ENCODE data around the gene RAD51B.

Gene RAD51B

DNA sequence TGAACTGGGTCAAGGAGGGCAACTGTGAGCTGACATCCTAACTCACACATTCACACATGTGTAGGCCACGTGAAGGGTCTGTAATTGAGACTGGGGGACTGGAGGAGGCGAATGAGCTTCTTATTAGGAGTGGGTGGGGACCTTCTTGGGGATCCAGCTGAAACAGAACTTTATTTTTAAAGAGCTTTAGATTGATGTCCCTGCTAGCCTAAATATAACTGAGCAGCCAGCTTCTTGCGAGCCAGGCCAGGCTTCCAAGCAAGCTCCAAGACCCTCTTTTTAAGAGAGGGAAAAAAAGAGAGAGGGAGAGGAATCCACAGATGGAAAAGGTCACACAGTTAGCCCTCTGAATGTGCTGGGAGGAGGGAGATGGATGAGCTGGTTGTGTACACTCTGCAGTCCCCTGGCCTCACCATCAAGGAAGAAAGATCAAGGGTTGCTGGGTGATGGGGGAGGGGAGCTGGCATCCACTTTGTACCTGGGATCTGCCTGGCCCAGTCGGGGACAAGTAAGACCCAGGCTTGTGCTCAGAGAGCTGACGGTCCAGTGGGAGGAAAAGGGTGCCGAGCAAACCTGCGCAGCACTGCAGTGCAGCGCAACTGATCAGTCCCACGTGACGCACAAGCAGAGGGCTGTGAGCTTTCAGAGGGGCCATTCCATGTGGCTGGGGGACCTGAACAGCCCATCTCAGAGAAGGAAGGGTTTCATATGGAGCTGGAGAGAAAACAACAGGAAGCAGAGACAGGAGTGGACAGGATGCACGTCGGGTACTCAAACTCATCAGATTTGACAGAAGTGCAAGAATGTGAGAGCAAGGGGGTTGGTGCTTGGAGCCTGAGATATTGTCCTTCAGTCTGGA is 818.8 kb downstream of the RAD51B start:
- no peak for DNase-seq

DNA sequence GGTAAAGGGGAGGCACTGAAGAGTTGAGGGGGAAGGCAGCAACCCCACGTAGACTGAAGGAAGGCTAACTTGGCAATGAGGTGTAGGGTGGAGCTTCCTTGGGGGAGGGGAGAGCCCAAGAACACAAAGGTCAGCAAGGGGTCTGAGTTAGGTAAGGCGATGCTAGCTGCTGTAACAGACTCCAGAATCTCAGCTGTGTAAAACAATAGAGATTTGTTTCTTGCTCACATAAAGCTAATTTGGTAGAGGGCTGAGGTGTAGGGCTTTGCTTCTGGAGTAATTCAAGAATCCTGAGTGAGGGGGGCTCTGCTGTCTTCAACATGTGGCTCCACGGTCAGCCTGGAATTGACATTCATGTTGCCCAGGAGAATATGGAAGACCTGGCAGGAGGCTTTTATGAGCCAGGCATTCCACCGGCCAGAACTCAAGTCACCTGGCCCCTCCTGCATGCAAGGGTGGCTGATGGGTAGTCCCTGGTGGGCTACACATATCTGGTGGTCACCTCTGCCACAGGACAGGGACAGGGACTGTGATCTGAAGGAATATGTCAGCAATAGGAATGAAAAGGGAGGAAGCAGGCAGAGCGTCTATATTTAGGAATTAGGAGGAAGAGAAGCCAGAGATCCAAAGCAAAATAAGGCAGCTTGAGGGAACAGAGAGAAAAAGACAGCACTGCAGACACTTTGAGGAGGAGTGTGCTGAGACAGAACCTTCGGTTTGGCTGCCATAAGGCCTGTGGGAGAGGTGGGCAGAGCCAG is 819.6 kb downstream of the RAD51B start:
- no peak for DNase-seq

DNA sequence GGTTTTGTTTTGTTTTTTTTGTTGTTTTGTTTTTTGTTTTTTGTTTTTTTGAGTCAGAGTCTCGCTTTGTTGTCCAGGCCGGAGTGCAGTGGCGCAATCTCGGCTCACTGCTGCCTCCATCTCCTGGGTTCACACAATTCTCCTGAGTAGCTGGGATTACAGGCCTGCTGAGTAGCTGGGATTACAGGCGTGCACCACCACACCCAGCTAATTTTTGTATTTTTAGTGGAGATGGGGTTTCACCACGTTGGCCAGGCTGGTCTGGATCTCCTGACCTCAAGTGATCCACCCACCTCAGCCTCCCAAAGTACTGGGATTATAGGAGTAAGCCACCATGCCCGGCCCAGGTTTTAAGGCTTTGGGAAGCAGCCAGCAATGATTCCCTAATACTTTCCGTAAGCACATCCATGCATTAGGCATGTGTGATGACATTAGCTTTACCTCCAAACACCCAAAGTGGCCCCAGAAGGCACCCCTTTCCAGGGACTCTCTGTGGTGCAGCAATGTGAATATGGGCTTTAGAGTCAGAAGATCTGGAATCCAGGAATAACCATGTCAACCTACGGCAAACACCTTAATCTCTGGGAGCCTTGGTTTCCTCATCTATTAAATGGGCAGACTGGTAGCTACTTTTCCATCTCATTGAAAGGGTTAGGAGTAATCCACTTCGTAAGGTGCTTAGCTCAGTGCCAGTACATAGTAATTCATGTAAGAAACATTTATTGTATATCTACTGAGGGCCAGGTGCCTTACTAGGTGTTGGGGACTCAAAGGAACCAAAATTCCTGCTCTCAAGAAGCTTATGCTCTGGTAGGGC is 820.4 kb downstream of the RAD51B start:
- DNase-seq = no peak

DNA sequence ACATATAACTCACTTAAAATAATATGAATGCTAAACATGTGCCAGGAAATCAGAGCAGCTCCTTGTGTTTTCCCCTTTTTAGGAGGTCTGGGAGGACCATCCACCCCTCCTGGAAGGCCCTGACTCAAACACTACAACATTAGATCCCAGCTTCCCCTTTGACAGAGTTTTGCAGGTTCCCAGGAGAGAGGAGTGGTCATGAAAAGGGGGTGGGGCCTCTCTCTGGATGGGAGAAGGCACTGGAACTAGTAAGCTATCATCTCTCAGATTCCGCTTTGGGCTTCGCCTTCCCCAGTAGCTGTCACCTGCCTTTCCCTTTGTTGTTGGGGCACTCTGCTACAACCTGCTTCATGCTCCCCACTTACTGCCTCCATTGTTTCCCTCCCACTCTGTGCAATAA is 824.1 kb downstream of the RAD51B start:
- no peak for DNase-seq

DNA sequence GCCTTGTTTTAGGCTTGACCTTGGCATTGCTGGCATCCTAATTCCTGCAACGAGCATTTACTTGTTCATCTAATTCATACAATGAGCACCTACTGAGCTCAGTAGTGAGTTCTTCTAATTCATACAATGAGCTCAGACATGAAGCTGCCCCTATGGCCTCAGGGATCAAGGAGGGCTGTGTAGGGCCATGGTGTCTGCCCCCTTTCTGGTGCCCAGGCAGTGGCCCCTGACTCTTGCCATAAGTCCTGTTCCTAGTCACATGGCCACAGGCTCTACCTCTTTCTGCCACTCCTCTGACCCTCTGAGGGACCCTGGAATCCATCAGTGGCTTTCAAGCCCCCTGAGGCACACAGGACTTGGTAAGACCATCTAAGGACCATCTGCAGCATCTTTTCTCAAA is 824.5 kb downstream of the RAD51B start:
- DNase-seq = no peak

DNA sequence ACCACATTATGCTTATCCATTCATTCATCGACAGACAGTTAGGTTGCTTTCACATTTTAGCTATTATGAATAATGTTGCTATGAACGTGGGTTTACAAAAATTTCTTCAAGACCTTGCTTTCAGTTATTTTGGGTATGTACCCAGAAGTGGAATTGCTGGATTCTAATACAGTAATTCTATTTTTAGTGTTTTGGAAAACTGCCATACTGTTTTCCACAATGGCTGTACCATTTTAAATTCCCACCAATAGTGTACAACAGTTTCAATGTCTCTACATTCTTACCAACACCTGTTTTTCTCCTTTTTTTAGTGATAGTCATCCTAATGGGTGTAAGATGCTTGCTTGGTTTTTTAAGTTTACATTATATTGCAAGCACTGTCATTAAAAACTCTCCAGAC is 825.8 kb downstream of the RAD51B start:
- no peak for DNase-seq

DNA sequence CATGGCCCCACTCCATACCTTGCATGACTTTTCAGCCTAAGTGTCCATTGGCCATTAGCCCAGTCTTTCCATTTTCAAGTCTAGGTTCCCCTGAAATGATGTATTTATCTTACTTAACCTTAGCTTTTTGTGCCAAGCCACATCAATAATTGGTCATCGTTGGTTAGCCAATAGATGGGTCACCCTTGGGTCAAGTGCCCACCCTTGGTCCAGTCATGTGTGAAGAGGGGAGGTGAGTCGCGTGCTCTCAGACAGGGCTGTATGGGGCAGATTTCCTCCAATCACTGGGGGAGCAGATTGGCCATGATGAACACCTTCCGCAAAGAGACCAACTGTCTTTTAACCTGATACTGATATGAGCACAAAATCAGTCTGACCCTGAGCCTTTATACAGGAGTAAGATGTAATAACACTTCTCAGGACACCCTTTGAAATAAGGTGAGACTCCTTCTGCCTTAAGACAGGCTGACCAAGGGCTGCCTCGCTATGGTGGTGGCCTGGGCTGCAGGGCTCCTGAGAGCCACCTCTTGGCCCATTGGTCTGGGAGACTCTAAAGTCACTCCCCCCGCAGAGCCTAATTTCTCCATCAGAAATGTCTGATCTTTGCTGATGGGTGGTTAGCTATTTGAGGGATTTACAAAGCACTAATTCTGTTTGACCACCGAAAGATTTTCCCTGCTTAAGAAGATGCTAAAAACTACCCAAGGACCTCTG is 830.1 kb downstream of the RAD51B start:
- no peak for DNase-seq

DNA sequence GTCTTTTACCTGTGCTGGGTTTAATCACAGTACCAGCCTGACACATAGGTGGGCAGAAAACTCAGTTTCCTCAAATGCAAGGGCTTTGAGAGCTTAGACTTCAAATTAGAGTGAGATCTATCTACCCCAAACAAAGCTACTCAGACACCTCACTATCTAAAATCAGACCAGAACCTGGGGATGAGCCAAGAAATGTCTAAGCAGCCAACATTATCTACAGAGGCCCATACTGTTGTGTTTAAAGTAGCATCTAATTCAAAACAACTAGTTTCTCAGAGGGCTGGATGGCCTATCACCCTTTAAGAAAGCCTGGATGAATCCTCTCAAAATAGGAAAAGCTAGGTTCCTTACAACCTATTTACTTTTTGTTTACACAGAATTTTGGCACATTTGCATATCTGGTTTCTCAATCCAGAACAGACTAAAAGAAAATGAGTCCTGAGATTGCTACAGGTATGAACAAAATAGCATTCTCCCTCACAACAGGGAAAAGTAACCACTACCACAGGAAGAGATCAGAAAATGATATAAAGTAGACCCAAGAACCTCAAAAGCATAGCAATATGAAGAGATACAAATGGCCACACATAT is 830.9 kb downstream of the RAD51B start:
- DNase-seq = no peak

DNA sequence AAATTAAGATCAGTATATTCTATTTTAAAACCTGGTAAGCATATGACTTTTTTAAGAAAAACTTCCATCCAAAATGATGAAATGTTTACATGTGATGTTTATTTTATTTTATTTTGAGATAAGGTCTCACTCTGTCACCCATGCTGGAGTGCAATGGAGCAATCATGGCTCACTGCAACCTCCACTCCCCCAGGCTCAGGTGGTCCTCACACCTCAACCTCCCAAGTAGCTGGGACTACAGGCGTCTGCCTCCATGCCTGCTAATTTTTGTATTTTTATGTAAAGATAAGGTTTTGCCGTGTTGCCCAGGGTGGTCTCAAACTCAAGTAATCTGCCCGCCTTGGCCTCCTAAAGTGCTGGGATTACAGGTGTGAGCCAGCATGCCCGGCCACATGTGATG is 831.5 kb downstream of the RAD51B start:
- no peak for DNase-seq

DNA sequence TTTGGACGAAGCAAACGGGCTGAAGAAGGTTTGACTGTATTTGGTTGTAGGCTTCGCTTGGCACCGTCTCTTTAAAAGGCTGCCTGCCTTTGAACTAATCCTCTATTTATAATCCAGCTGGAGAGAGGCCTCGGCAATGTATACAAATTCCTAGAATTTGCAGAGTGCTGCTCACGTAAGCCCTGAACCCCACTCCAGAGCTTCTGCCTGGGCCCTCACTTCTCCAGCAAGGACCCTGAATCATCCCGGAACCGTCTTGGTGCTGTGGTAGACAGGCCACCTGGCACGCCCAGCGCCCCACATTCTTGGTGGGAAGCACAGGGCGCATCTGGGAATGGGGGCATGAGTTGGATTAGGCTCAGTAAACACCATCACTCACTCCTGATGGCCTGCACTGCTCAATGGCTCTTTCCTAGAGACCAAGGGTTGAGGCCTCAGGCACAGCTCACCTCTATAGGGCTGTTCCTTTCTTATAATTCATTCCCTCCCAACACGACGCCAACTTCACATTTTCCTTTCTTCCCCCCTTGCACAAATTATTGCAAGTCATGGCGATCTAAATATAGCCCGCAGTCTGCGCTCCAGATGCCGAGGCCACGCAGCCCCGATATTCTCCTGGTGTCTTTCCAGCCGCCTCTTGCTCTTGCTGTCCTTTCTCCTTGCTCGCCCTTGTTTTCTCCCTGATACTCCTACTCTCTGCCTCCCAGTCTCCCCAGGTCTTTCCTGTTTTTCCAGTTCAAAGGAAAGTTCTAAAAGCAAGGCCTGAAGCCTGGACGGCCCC is 832.3 kb downstream of the RAD51B start:
- no peak for DNase-seq

DNA sequence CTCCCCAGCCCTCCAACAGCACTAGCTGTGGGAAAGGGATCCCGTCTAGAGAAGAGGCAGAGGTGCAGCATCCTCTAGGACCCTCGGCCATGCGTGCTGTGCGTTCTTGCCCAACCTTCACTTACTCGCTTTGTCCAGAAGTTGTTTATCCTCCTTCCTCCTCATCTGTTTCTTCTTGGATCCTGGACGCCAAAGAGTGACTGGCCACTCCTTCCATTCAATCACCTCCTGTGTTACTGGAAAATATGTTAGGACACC is 832.8 kb downstream of the RAD51B start:
- no peak for DNase-seq

DNA sequence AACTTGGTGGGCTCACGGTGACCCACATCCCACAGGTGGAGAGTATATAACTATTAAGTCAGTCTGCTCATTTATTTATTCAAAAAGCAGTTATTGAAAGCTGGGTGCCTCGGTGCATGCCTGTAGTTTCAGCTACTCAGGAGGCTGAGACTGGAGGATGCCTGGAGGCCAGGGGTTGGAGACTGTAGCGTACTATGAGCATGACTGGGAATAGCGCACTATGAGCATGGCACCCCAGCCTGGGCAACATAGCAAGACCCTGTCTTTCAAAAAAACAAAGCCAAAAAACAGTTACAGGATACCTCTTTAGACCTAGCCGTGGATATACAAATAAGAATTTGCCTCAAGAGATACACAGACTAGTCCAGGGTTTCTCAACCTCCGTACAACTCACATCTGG is 833.5 kb downstream of the RAD51B start:
- DNase-seq = no peak

DNA sequence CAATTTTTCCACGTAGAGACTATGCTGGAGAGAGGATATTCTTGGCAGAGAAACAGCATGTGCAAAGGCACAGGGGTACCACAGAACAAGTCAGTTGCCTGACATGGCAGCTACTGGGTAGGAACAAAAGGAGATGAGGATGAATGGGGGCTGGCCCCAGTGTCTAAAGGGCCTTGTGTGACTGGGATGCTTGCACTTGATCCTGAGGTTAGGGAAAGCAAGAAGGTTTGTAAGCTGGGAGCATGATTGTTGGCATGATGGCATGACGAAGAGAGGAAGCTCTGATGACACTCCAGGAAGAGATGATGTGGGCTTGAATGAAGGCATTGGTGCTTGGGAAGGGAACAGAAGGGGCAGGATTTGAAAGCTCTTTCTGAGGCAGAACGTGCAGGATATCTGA is 834.2 kb downstream of the RAD51B start:
- no peak for DNase-seq

DNA sequence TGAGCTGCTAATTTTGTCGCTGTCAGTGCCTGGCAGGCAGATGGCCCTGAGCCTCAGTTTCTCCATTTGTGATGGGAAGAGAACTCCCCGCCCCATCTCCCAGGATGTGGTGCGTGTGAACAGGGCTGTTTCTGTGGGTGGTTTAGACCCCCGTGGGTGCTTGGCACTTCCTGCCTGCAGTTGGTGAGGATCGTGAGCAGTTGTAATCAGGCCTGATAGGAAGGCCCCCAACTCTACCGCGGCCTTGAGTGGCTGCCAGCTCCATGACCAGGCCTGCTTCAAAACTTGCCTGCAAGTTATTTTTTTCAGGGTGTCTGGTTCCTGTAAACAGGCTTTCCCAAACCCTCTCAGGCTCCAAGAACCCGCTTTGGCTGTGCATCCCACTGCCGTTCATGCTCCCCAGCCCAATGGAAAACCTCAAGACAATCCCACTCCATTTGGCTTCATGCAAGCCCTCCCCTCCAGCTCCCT is 834.9 kb downstream of the RAD51B start:
- DNase-seq = no peak

DNA sequence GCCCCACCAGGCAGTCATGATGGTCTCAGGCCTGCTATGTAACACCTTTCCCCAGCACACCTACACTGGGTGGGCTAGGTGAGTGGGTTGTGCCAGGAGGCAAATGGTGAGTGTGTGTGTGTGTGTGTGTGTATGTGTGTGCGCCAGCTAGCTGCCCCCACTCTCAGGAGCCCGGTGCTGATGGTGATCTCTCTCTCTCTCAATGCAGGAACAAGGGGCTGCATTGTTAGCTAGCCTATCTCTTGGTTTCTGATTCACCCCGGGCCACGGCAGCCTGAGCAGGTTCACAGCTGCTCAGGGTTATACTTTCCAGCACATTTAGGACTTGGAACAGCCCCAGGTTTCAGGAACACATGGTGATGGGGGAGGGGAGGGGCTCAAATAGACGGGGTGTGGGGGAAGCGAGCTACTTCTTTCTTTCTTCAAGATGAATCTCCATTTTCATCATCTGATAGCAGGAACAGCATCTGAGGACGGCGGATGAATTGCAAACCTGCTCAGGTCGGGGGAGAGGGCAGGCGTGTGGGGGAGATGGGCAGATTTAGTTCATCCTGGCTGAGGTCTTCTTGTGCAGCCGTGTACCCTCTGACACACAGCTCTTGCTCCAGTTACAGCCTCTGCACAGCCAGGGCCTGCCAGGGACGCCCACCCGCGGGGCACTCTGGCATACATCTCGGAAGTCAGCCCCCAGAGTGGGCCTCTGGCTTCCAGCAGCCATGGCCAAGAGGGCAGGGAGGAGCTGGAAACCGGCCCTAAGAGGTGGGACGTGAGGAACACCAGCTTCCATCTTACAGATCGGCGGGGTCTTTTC is 835.6 kb downstream of the RAD51B start:
- DNase-seq = peak in 13 of 56 donors; percentile 15 to 52 (median 24)

DNA sequence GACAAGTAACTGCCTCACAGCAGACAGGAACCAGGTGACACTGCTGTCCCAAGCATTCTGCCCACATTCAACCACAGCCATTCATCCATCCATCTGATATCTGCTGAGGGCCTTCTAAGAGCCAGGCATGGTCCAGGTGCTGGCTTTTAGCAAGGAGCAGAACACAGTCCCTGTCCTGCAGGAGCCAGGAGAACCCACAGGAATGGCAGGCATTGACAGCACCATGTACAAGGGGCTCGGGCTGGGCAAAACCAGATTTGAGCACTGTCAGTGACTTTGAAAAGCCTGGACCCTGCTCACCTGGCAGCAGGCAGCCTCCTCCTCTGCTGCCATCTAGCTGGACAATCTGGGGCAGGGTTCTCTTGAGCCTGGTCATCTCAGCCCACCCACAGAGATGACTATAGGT is 836.3 kb downstream of the RAD51B start:
- DNase-seq = peak in 1 of 56 donors; percentile 25

DNA sequence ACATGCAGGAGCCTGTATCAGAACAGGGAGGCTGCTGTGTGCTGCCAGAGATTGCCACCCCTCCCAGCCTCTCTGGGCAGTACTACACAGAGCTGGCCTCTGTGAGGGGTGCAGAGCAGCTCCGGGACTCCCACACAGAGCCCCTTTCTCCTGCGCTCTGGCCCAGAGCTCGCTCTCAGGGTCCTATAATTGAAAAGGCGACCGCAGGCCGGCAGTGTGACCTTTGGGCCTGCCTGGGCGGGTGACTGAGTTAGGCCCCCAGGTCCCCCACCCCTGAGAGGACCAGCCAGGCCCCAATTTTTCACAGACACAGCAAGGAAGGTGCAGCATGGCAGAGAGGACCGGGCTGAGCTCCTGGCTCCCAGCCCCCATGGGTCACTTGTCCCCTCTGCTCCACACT is 836.9 kb downstream of the RAD51B start:
- no peak for DNase-seq

DNA sequence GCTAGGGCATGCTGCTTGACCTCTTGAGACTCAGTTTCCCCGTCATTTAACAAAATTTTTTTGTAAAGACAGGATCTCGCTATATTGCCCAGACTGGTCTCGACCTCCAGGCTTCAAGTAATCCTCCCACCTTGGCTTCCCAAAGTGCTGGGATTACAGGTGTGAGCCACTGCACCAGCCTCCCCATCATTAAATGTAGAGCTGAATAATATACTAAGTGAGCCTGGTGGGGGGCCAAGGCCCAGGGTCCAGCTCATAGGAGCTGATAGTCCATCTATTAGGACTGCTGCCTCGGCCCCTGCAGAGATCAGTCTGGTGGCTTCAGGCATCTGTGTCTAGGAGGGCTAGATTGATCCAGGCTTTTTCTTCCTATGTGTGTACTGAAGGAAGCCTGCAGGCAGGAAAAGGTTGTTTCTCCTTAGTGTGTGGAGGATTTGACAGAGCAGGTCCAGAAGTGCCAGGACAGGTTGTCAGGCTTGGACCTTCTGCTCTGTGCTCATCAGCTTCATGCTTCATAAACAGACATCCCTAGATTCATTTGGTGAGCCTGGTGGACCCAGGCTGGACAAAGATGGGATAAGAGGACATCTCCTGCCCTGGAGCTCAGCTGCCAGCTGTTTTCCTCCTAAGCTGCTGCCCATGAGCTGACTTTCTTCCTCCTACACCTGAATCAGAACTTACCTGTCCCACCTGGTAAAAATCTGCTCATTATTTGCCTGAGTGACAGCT is 837.9 kb downstream of the RAD51B start:
- no peak for DNase-seq
